GM06990 (cell line): Measurements from ENCODE around the gene SLC16A12.

ENCODE experiments used
- DNase-seq: peaks from one replicate; pipeline ENCODE4 v3.0.0-alpha.2; 2011; ENCODE audit not compliant: insufficient read length; ENCODE audit errors: extremely low read depth
- H3K27me3 ChIP-seq: replicated peaks from 2 replicates; pipeline ENCODE4 v1.6.0; 2011; ENCODE audit warnings: low read length; ENCODE audit not compliant: control insufficient read depth, insufficient read depth
- H3K36me3 ChIP-seq: 2 replicates; pipeline ENCODE4 v1.5.1; 2011; ENCODE audit warnings: low read length; ENCODE audit not compliant: control insufficient read depth, insufficient read depth
- H3K4me3 ChIP-seq: replicated peaks from 2 replicates; pipeline ENCODE4 v1.5.1; 2011; ENCODE audit warnings: low read depth, mild to moderate bottlenecking, control low read depth, low read length
- TF ChIP-seq, protein P1 (sequence below): IDR thresholded peaks from 2 replicates; pipeline ENCODE4 v1.5.1; 2011; ENCODE audit warnings: low read length, control low read depth, mild to moderate bottlenecking, inconsistent platforms; ENCODE audit not compliant: insufficient read depth, poor library complexity, severe bottlenecking

Gene SLC16A12

DNA sequence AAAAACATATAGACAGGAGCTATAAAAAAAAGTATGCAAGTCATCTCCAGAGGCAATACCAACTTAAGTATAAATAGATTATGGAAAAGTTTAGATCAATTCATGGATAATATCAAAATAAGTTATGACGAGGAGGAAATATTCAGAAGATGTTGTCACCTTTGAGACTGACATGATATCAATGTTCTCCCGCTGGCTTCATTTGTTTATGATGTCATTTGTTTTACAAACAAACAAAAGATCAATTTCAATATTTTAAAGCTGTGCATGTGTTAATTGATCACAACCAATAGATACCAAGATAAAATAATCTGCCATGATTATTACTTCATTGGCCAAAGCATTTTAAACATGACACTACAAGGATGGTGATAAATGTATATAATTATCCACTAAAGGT is 43.5 kb downstream of the SLC16A12 start:
- TF ChIP-seq, protein P1, sequence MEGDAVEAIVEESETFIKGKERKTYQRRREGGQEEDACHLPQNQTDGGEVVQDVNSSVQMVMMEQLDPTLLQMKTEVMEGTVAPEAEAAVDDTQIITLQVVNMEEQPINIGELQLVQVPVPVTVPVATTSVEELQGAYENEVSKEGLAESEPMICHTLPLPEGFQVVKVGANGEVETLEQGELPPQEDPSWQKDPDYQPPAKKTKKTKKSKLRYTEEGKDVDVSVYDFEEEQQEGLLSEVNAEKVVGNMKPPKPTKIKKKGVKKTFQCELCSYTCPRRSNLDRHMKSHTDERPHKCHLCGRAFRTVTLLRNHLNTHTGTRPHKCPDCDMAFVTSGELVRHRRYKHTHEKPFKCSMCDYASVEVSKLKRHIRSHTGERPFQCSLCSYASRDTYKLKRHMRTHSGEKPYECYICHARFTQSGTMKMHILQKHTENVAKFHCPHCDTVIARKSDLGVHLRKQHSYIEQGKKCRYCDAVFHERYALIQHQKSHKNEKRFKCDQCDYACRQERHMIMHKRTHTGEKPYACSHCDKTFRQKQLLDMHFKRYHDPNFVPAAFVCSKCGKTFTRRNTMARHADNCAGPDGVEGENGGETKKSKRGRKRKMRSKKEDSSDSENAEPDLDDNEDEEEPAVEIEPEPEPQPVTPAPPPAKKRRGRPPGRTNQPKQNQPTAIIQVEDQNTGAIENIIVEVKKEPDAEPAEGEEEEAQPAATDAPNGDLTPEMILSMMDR, result no peak
- H3K36me3 ChIP-seq, result no peaks in the 10 kb centered on the region
- no peak for DNase-seq
- no peak overlapping the region for H3K4me3 ChIP-seq
- H3K27me3 ChIP-seq, result peaks cover 1% of the 10 kb centered on the region; the same call in 1 of the 2 replicates

DNA sequence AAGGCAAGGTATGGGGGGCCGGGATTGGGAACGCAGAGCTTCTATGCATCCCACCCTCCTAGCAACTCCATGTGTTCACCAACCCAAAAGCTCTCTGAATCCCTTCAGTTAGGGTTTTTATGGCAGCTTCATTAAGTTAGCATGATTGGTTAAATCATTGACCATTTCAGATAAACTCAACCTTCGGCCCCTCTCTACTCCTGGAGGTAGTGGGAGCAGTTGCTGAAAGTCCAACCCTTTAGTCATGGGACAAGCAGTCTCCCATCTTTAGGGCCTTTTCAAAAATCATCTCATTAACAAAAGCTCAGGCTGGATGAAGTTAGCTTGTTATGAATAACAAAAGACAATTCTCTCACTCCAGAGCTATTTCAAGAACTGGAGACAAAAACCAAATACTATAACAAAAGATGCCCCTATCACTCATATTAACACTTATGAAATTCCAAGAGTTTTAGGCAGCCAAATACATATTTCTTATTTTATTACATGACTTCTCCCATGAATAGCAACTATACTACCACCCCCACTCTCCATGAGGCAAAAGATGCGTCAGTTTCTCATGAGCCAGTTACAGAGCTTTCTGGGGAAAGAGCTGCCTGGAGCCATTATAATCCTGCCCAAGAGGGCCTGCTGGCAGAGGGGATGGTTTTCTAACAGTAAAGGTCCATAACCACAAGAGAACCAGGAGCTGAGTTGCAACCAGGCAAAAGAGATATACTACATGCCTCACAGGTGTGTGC is 44.6 kb downstream of the SLC16A12 start:
- H3K4me3 ChIP-seq, result no peak overlapping the region
- no peak for DNase-seq
- peaks cover 1% of the 10 kb centered on the region; the same call in 1 of the 2 replicates for H3K27me3 ChIP-seq
- TF ChIP-seq, protein P1, result no peak
- H3K36me3 ChIP-seq, result no peaks in the 10 kb centered on the region

DNA sequence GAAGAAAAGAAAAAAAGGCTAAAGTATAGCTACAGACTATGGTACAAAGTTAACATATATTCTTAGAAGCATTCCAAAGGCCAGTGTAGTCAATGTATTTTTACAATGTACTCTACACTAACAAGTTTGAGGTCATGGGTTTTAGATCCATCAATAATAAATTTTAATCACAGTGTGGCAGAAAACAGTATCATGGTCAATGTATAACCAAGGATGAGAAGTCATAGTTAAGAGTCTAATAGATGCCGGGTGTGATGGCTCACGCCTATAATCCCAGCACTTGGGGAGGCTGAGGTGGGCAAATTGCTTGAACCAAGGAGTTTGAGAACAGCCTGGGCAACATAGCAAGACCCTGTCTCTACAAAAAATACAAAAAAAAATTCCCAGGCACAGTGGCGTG is 53.1 kb downstream of the SLC16A12 start:
- DNase-seq, result no peak
- H3K4me3 ChIP-seq, result no peak overlapping the region
- TF ChIP-seq, protein P1, result no peak

DNA sequence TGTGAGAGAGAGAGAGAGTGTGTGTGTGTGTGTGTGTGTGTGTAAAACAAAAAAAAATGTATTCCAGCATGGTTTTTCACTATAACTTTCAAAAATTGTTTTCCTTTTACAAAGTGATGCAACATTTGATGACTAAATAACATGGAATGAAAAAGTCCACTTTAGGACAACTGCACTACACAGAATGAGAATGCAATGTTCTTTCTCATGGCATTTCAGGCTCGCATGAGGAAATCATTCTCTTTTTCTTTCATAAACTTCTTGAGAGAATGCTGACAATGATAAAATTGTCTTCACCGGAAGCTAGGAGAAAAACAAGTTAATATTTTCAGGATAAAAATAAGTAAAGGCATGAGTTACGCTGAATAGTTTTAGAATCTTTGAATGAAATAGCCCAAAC is 53.7 kb downstream of the SLC16A12 start:
- TF ChIP-seq, protein P1, result no peak
- H3K36me3 ChIP-seq, result no peaks in the 10 kb centered on the region
- DNase-seq, result no peak
- no peaks in the 10 kb centered on the region; the same call in 1 of the 2 replicates for H3K27me3 ChIP-seq
- no peak overlapping the region for H3K4me3 ChIP-seq

More for the DNA sequence above, 53.1 kb downstream of the SLC16A12 start:
- Histone ChIP-seq H3K27me3 (no peaks in the 10 kb centered on the region; the same call in 1 of the 2 replicates), H3K36me3 (no peaks in the 10 kb centered on the region)

DNA sequence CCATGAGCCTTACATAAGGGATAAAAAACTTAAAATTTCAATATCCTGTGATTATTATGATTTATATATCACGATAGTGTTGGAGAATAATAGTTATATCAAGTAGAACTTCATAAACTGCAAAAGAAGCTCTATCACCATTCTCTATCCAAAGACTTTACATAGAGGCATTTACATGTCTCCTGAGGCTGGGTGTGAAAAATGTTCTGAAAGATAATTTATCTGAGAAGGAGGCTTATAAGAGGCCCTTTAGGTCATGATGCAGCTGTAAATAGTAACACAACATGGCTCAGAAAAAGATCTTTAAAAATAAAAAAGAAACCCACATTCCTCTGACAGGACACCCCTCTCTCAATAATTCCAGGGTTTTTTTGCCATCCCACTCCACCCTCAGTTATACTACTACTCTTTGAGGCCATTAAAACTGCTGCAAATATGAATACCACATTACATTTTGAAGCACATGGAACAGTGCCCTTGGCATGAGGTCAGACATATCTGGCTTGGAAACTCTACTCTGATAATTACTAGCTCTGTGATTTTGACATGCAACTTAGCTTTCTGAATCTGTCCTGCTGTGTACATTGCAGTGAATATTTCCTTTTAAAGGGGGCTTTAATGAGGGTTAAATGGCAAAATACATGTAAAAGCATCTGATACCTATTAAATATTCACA is 55.5 kb downstream of the SLC16A12 start:
- DNase-seq, result no peak
- TF ChIP-seq, protein P1, result no peak
- Histone ChIP-seq H3K27me3 (no peaks in the 10 kb centered on the region; the same call in 1 of the 2 replicates), H3K4me3 (no peak overlapping the region), H3K36me3 (no peaks in the 10 kb centered on the region)
